GM08714 (cell line): Measurements from ENCODE around the gene IFI27L1.

Experiments used
- H3K4me3 ChIP-seq: fragments of 200-500 bp; sonication (Bioruptor generic); 2 replicates; pipeline ENCODE4 v1.5.1; 2014; ENCODE audit warnings: mild to moderate bottlenecking, low read length, inconsistent platforms
- ZNF274 ChIP-seq: IDR thresholded peaks from 2 replicates; pipeline ENCODE4 v1.6.1; 2012; ENCODE audit warnings: mild to moderate bottlenecking, low read depth, low read length

IFI27L1 gene, protein sequence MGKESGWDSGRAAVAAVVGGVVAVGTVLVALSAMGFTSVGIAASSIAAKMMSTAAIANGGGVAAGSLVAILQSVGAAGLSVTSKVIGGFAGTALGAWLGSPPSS

DNA sequence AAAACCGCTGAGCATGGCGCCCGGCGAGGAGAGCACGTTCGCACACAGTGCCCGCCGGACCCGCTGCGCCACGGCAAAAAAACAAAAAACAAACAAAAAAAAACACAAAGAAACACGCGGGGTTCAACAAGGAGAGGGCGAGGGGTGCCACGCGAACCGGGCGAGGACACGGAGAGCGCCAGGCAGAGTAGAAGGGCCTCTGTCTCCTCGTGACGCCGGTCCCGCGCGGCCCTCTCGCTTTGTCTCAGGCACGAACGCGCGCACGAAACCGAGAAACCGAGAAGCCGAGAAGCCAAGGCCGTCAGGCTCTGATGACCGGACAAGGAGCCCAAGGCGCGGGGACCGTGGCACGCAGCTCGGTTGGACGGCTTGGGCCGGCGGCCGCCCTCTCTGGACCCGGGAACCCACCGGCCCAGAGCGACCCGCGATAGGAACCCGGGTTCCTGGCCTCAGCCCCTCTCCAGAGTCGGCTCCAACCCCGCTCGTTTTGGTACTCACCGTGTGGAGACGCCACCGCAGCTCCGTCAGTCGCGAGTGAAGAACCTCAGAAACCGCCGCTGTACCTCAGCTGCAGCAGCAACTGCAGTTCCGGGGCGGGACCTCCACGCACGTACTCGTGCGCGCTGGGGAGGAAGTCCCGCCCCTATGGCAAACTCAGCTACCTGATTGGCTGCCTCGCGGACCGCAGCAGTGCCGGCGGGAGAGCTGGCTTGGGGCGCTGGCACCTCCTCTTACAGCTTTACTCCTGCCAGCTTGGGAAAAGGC, at the start of gene IFI27L1, which contains the start of gene DDX24:
IFI27L1 (plus strand) TSS at position 690 of the 765 bp plus-strand sequence. CDS start 15,628 bp downstream, outside the sequence.
DDX24 (minus strand) TSS at position 582 of the 765 bp plus-strand sequence. CDS start 1,460 bp downstream, outside the sequence.
- TF ChIP-seq ZNF274: no peak
- peak within 1 kb of the TSS; percentile 85 for H3K4me3 ChIP-seq

DNA sequence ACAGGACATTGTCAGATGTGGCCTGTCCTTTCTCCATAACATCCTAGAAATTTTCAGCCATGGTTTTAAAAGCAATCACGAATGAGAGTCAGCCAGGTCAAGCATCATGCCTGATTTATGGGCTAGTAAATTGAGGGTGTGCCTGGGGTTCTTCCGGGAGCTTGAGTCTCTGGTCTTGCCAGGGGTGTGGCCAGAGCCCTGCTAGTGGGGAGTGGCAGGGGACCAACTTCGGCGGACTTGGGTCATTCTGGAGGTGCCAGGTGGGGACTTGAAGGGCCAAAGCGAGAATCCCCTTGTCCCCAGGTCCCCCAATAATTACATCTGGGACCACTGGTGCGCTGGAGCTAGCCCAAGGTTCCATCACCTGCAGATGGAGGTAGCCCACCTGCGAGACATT, 49.2 kb upstream of the IFI27L1 start:
- H3K4me3 ChIP-seq: no peak overlapping the region
- TF ChIP-seq ZNF274: no peak

DNA sequence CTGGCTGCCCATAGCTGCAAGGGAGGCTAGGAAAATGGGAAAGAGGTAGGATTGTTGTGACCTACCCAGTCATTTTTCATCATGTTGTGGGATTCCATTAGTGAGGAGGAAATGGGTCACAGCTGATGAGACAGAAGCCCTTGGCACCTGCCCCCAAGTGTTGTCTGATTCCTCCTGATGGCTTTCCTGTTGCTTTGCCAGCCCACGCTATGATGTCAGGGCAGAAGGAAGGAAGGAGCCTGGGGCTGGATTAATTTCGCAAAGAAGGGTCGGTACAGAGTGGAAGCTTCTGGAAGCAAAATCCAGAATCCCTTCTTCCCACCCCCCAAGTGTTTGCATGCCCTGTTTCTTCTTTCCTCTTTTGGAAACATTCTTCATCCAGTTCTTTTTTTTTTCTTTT, 46.2 kb upstream of the IFI27L1 start:
- no peak overlapping the region for H3K4me3 ChIP-seq
- no peak for TF ChIP-seq ZNF274

DNA sequence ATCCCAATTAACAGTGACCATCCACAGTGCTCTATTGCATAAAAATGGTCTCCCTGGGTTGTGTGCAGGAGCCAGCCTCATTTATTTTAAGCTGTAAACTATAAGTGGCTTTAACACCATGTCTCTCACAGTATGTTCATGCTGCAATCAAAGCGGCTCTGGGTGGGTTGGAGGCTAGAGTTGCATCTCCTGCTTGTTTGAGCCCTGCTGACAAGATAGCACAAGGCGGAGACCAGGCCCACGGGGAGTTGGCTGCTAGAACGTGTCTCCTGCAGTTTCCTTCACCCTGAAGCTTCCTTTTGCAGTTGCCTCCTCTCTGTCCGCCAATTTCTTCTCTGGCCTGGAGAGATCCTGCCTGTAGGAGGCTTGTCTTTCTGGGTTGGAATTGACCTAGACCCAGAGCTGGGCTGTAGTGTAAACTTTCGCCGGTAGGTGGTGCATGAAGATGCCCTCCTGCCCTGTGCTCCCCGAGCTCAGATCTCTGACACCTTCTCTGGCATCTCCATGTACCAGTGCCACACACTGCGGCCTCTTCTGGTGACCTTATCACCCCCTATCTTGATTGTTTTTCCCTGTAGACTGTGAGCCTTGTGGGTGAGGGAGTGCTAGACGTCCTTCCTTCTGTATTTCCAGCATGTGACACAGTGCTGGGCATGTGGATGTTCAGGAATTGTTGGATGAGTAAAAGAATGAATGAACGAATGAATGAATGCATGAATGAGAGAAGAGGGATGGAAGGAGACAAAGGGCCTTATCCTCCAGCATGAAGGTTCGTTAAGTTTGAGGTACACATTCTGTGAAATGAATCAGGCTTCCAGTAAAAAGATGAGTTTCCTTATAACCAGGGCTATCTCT, 44.6 kb upstream of the IFI27L1 start:
- TF ChIP-seq ZNF274: no peak
- H3K4me3 ChIP-seq: no peak overlapping the region

DNA sequence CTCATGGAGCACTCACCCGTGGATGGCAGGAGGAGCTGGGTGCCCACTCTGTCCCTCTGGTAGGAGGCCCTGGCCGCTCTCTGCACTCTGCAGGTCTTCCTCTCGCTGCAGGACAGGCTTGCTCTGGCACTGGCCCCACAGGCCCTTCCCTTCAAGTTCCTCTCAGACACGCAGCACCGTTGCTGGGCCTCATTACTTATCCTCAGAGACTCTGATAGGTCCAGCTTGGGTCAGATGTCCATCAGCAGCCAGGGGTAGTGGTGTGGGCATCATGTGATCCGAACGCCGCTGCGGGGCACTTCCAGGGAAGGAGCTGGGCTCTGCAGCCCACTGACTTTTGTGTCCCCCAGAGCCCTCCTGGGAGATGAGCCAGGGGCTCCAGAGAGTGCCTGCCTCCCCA, 43.2 kb upstream of the IFI27L1 start:
- no peak overlapping the region for H3K4me3 ChIP-seq
- no peak for TF ChIP-seq ZNF274

DNA sequence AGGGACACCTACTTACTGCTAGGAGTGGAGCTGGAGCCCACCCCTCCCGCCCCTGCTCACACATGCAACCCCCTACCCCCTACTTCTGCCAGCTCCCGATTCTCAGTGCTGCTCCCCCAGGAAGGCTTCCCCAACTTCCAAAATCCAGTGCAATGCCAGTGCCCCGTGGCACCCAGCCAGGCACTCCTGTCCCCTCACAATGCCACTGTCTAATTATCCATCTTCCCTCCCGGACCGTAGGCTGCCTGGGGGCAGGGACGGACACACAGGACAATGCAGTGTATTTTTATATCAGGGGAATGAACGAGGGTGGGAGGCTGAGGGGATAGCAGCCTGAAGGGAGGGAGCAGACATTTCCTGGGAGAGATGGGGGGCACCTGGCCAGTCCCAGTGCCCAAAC, 42.6 kb upstream of the IFI27L1 start:
- no peak for TF ChIP-seq ZNF274
- H3K4me3 ChIP-seq: no peak overlapping the region

DNA sequence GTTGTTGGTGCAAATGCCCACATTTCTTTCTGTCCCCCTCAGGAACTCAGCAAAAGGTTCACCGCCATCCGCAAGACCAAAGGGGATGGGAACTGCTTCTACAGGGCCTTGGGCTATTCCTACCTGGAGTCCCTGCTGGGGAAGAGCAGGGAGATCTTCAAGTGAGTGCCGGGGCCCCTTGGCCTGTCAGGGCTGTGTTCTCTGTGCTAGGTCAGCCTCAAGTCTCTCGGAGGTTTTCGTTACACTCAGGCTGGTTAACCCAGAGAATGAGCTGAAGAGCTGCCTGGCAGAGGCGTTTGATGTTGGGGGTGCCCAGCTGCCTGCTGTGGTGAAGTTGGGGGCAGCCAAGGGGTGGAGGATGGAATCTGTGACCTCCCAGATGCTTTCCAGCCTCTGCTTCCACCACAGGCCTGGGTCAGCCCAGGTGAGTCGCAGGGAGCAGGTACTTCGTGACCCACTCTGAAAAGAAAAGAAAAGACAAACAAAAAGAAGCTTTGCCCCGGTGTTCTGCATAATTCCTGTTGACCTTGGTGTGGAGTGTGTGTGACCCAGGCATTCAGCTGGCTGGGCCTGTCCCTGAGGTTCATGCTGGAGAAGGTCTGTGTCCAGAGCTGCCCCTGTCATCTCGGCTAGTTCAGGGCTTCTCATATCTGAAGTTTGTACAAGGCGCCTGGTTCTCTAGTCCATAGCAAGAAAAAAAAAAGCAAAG, 42.0 kb upstream of the IFI27L1 start:
- no peak overlapping the region for H3K4me3 ChIP-seq
- TF ChIP-seq ZNF274: no peak

DNA sequence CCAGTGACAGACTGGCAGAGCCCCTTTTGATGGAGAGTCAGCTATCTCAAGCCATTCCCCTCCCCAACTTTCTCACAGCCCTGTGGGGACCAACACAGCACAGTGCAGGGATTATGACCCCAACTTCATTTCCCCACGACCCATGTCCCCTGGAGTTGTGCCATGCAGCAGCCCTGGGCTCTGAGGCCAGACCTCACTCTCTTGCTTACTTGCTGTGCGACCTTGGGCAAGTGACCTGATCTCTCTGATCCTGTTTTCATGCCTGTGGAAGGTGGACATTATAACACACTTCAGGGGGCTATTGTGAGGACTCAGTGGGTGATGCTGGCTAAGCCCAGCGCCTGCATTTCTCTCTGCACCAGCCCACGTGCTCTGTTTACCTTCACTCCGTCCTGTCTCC, 40.9 kb upstream of the IFI27L1 start:
- no peak for TF ChIP-seq ZNF274
- H3K4me3 ChIP-seq: no peak overlapping the region

DNA sequence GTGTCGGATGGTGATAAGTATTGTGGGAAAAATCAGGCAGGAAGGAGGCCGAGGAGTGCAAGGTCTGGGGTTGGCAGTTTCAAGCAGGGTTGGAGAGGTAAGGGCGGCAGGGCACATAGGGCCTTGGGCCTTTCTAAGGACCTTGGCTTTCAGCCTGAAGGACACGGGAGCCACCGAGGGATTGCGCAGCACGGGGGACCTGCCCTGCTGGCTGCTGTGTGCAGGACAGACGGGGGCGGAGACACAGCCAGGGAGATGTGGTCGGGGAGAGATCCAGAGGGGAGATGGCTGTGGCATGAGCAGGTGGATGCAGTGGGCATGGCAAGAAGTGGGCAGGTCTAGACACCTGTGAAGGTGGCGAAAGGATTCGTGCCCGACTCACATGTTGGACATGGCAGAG, 40.3 kb upstream of the IFI27L1 start:
- no peak for TF ChIP-seq ZNF274
- no peak overlapping the region for H3K4me3 ChIP-seq

DNA sequence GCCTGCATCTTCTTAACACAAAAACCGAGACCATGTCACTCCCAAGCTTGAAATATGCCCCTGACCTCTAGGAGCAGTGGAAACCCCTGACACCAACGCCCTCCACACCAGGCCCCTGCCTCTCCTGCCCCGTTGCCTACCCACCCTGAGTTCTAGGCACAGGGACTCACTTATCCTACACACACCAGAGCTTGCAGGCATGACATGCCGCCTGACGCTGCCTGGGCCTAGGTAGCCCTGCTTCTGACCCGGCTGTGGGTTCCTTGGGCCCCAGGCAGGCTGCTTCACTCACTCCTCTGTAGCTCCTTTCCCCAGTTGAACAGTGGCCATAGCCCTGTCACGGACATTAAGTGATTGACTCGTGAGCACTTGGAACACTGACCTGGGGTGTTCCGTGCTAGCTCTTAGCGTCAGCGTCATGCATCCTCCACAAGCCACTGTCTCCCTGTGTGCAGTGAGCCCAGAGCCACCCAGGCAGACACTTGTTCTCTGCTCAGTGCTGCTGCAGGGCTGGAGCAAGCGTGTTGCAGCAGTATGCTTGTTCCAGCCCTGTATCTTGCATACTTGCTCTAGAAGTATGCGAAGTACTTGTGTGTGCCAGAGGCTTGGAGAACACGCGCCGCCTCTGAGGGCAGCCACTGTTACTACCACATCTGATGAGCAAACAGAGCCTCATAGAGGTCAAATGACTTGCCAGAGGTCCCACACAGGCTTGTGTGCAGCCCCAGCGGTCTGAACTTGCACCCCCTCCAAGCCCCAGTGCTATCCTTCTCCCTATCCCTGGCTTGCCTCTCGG, 39.4 kb upstream of the IFI27L1 start:
- TF ChIP-seq ZNF274: no peak
- no peak overlapping the region for H3K4me3 ChIP-seq

DNA sequence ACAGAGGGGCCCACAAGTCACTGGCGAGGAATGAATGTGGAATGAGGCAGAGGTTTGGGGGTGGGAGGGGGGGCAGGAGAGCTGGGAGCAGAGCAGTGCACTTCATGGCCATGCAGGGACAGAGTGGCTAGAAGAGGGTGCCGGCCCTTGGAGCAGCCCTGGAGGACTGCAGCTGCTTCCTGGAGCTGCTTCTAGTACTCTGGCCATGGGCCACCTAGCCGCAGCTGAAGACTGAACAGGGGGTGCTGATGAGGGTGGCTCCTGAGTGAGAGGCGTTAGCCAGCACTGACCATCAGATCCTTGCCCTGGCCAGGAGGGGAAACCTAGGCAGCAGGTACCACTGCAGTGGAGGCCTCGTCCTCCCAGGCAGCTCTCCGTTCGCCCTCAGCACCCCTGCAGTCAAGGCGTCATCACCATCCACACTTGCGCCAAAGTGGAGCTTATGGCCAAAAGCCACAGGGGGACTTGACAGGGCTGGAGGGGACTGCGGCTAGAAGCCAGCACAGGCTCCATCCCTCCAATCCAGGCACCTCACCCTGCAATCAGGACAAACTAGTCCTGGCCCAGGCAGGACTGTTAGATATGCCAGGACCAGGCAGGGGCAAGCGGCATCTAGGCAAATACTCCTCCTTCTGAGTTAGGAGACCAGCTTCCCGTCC, 38.5 kb upstream of the IFI27L1 start:
- no peak for TF ChIP-seq ZNF274

DNA sequence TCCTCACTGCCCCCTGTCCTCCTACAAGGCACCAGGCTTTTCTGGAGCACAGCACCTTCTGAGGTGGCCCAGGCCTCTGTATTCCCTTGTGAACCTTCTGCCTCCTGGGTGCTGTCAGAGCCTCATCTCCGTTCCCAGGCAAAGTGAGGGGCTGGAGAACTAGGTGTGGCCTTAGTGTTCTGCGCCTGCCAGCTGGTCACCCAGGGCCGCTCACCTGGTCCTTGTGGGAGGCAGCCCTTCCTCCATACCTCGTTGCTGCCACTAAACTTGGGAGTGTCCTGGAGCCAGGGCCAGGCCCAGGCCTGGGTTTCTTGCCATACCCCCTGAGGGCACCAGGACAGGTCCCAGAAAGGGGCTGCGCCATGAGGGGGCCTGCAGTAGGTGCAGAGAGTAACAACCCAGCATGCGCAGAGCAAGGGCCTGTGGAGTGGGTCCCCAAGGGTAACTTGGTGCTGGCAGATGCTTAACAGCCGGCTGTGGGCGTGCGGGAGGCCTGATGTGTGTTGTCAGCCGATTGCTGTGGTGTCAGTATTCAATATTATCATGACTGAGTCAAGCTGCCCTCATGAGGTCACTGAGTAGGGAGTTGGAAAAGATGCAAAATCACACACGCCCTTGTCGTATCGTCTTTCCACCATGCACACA, 37.9 kb upstream of the IFI27L1 start:
- no peak for TF ChIP-seq ZNF274
- no peak overlapping the region for H3K4me3 ChIP-seq

More for the DNA sequence above, 38.5 kb upstream of the IFI27L1 start:
- H3K4me3 ChIP-seq: no peak overlapping the region

DNA sequence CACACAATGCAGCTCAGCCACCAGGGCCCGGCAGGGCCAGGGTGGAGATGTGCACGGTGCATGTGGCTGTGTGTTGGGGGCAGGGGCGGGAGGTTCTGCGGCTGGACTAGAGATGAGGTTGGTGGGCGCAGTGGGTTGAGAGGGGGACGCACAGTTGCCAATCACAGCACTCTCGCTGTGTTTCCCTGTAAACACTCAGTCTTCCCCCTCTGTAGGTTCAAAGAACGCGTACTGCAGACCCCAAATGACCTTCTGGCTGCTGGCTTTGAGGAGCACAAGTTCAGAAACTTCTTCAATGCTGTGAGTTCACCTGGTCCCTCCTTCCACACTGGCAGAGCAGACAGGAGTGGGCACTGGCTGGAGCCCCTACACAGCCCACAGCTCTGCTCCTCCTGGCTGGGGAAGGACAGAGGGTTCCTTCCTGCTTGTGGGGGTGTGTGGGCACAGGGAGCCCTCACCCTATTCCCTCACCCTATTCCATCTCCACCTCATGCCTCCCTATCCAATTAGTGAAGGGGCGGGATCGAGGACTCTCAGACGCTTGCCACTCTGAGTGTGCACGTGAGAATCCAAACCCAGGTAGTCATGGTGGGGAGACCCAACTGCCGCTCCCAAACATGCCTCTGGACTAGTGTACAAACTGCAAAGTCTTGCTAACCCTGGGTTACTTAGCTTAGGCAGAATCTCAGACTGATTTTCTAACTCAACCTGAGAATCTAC, 37.2 kb upstream of the IFI27L1 start:
- no peak overlapping the region for H3K4me3 ChIP-seq
- TF ChIP-seq ZNF274: no peak
